ENCODE results near the gene UNC5A. TPM values are rescaled to one million over a fixed set of nuclear protein-coding genes. Genes with fewer than 3 reads are reported as not detected.

The UNC5A gene
- total and polyA plus RNA-seq, 2 of the 8 experiments (the other 6 are each of a cell fraction or from before 2014, with no cell fraction given): 4.0 to 7.6 TPM

GRCh38 chr5:176803068-176803942, 7.1 kb upstream of the UNC5A start:
- H3K56ac ChIP-seq (replicated peaks; ENCODE audit: insufficient read length, low read depth, low read length): no peak overlapping the region
- 73% methylated on average over 24 of the region's 24 CpGs; no CpG with 5 or more reads in 1 of the 2 experiments for WGBS, 2 experiments (ENCODE audit: extremely low coverage in 1 of 2, insufficient coverage in 1 of 2, insufficient read length in 1 of 2, insufficient replicate concordance in 2 of 2, low coverage in 1 of 2, low lambda C conversion rate in 2 of 2, missing lambda C conversion rate in 1 of 2)
- H2BK20ac ChIP-seq (ENCODE audit: low read length): no peak overlapping the region
- no peak overlapping the region for H3K9ac ChIP-seq (replicated peaks in 1 of 4; ENCODE audit: extremely low read depth in 1 of 4, low read depth in 3 of 4, low read length in 3 of 4)
- H3K27ac ChIP-seq (ENCODE audit: low read depth, low read length): no peak overlapping the region
- H3K27me3 ChIP-seq (replicated peaks in 1 of 4; ENCODE audit: control insufficient read depth in 3 of 4, extremely low read depth in 1 of 4, insufficient read depth in 3 of 4, low read length in 3 of 4): peaks cover 0 to 10% (median 5%) of the 10 kb centered on the region in 4 experiments; a peak in 4 of 7 replicates
- H3K14ac ChIP-seq (ENCODE audit: insufficient read length): no peak overlapping the region
- H3K18ac ChIP-seq (ENCODE audit: extremely low read depth, low read length): no peak overlapping the region; the same call in 1 of the 2 replicates
- H4K8ac ChIP-seq (ENCODE audit: extremely low read depth, insufficient read depth, low read length): no peak overlapping the region
- H2AFZ ChIP-seq (ENCODE audit: low read length): no peak overlapping the region
- no peak overlapping the region for H3K4ac ChIP-seq (replicated peaks; ENCODE audit: insufficient read length, low read depth, low read length)
- no peak overlapping the region for H4K91ac ChIP-seq (replicated peaks; ENCODE audit: insufficient read length, low read length)
- peaks cover 0 to 12% of the 10 kb centered on the region in 2 experiments for H4K20me1 ChIP-seq (replicated peaks in 1 of 2; ENCODE audit: control insufficient read depth in 1 of 2, insufficient read depth in 2 of 2, low read length in 2 of 2)
- H2BK15ac ChIP-seq (ENCODE audit: low read length): no peak overlapping the region
- H3K9me3 ChIP-seq (ENCODE audit: insufficient read depth in 2 of 2, low read depth in 1 of 2, low read length in 1 of 2): no peaks in the 10 kb centered on the region
- peaks cover 7% of the 10 kb centered on the region for H3K23me2 ChIP-seq (ENCODE audit: low read depth, low read length)
- no peak overlapping the region for H2BK12ac ChIP-seq (ENCODE audit: low read depth, low read length)
- H2BK120ac ChIP-seq (replicated peaks; ENCODE audit: low read depth, low read length): no peak overlapping the region
- no peaks in the 10 kb centered on the region for H3K36me3 ChIP-seq (ENCODE audit: control insufficient read depth in 2 of 4, insufficient read depth in 4 of 4, low read length in 3 of 4)
- H3K4me1 ChIP-seq (replicated peaks in 1 of 4; ENCODE audit: control insufficient read depth in 3 of 4, insufficient read depth in 4 of 4, low read length in 3 of 4): peaks cover 0 to 2% (median 0%) of the 10 kb centered on the region in 4 experiments; a peak in 1 of 7 replicates
- ChIA-PET POLR2A (ENCODE audit: partially characterized antibody) (no interaction called here), CTCF (ENCODE audit: partially characterized antibody) (interaction anchor here (0.8 to 3.7 kb wide), 17 partner anchors 10 to 181 kb away, joined by 3 to 16 read pairs (median 4); no protein-coding TSS in a partner anchor)
- FAIRE-seq: no peak
- no peak overlapping the region for H3K4me3 ChIP-seq (ENCODE audit: extremely low read depth in 1 of 4, insufficient read depth in 2 of 4, low read depth in 3 of 4, low read length in 4 of 4)
- H4K5ac ChIP-seq (ENCODE audit: insufficient read length, low read depth, low read length): no peak overlapping the region
- TF ChIP-seq EP300 (IDR thresholded peaks at IDR 0.05; ENCODE audit: borderline replicate concordance in 1 of 2, low read depth in 2 of 2, low read length in 2 of 2) (no peak), YY1 (IDR thresholded peaks at IDR 0.05; ENCODE audit: low read depth, low read length) (no peak), RAD21 (IDR thresholded peaks at IDR 0.05 in 1 of 2, conservative IDR thresholded peaks at IDR 0.05 in 1 of 2; ENCODE audit: low read depth in 2 of 2, low read length in 2 of 2) (no peak), BRCA1 (IDR thresholded peaks at IDR 0.05; ENCODE audit: low read depth, low read length) (no peak), NRF1 (IDR thresholded peaks at IDR 0.05; ENCODE audit: low read depth, low read length) (no peak)
- H3K23ac ChIP-seq (ENCODE audit: insufficient read length): no peak overlapping the region
- H3K79me1 ChIP-seq (ENCODE audit: low read depth, low read length): peaks cover 3% of the 10 kb centered on the region; the same call in 1 of the 2 replicates
- no peak for DNase-seq (ENCODE audit: low read depth in 1 of 2, low spot score in 2 of 2)
- H3K79me2 ChIP-seq (ENCODE audit: control insufficient read depth in 1 of 2, insufficient read depth in 2 of 2, low read length in 2 of 2): no peaks in the 10 kb centered on the region
- no peak overlapping the region for H2BK5ac ChIP-seq (ENCODE audit: low read depth, low read length)
- no peak overlapping the region for H3K4me2 ChIP-seq (ENCODE audit: insufficient read depth in 1 of 2, low read depth in 2 of 2, low read length in 2 of 2)
- H2AK5ac ChIP-seq (ENCODE audit: low read depth, low read length): no peak overlapping the region

Measured in H1 (cell line).